GM10248 (cell line): ENCODE results near the gene MAP4.

Experiments used
- CTCF ChIA-PET: fragments of 300-600 bp; sonication (Branson Sonifier 250); formaldehyde crosslinking; extraction: SDS; loops from one replicate; lab custom pipeline; 2021; ENCODE audit warnings: antibody characterized with exemption; lab: Yijun Ruan, JAX
- POLR2A ChIA-PET: fragments of 350-650 bp; sonication (Branson Sonifier 250); formaldehyde crosslinking; extraction: SDS; loops from one replicate; lab custom pipeline; 2020; ENCODE audit warnings: antibody characterized with exemption; lab: Yijun Ruan, JAX
- DNase-seq: peaks from one replicate; pipeline ENCODE4 v3.0.0; 2012; ENCODE audit errors: extremely low spot score
- TF ChIP-seq, protein P1 (sequence below): IDR thresholded peaks from 2 replicates; pipeline ENCODE4 v1.5.1; 2012; ENCODE audit warnings: mild to moderate bottlenecking, low read depth; ENCODE audit errors: extremely low read depth, missing control alignments, control extremely low read depth

Gene MAP4

DNA sequence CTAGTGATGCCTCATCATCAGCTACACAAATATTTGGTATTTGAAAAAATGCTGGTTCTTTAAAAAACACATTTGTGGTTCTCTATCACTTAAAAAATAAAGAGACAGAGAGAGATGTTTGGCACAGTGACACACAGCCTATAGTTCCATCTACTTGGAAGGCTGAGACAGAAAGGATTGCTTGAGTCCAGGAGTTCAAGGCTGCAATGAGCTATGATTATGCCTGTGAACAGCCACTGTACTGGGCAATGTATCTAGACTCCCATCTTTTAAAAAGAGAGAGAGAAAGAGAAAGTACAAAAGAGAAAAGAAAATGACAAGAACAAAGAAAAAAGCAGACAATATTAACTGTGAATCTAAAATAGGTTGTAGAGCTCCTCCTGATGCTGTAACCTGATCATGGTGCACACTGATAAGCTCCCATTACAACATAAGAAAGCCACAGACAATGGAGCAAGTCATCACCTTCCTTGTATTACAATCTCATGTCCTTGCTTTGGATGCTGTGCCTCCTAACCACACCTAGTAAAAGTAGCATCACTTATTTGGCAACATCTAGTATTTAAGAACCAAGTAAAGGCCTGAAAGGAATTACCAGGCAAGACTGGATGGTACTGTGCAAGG lies 31.7 kb upstream of the MAP4 start:
- CTCF ChIA-PET: interaction anchor here (1.2 to 1.3 kb wide), 2 partner anchors 26 to 222 kb away, joined by 3 to 4 read pairs; no protein-coding TSS in a partner anchor
- TF ChIP-seq, protein P1, sequence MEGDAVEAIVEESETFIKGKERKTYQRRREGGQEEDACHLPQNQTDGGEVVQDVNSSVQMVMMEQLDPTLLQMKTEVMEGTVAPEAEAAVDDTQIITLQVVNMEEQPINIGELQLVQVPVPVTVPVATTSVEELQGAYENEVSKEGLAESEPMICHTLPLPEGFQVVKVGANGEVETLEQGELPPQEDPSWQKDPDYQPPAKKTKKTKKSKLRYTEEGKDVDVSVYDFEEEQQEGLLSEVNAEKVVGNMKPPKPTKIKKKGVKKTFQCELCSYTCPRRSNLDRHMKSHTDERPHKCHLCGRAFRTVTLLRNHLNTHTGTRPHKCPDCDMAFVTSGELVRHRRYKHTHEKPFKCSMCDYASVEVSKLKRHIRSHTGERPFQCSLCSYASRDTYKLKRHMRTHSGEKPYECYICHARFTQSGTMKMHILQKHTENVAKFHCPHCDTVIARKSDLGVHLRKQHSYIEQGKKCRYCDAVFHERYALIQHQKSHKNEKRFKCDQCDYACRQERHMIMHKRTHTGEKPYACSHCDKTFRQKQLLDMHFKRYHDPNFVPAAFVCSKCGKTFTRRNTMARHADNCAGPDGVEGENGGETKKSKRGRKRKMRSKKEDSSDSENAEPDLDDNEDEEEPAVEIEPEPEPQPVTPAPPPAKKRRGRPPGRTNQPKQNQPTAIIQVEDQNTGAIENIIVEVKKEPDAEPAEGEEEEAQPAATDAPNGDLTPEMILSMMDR: no peak
- DNase-seq: no peak
- POLR2A ChIA-PET: interaction anchor here (0.7 kb wide), 1 partner anchor 211 kb away, joined by 3 read pairs; no protein-coding TSS in a partner anchor

DNA sequence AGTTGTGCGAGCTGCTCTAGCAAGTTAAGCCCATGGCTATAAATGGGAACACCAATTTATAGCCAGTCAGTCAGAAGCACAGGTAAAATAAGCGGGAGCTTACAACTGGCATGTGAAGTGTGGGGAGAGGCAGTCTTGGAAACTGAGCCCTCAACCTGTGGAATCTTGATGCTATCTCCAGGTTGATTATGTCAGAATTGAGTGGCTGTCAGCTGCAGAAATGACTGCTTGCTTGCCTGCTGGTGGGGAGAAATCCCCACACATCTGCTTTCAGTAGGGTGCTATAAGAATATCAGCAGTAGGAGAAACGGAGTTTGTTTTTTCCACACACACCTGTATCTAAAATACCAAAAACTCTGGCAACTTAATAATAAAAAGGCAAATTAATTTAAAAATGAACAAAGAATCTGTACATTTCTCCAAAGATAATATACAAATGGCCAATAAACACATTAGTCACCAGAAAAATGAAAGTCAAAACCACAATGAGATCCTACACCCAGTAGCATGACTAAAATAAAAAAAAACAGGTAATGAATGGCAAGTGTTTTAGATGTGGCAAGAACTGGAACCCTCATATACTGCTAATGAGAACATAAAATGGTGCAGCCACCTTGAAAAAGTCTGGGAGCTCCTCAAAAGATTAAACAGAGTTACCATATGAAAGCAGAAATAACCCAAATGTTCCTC lies 26.0 kb upstream of the MAP4 start:
- TF ChIP-seq, protein P1: no peak
- no peak for DNase-seq
- POLR2A ChIA-PET: no interaction called here
- CTCF ChIA-PET: interaction anchor here (0.8 to 1.6 kb wide), 5 partner anchors 9 to 109 kb away, joined by 3 to 8 read pairs (median 3); no protein-coding TSS in a partner anchor

DNA sequence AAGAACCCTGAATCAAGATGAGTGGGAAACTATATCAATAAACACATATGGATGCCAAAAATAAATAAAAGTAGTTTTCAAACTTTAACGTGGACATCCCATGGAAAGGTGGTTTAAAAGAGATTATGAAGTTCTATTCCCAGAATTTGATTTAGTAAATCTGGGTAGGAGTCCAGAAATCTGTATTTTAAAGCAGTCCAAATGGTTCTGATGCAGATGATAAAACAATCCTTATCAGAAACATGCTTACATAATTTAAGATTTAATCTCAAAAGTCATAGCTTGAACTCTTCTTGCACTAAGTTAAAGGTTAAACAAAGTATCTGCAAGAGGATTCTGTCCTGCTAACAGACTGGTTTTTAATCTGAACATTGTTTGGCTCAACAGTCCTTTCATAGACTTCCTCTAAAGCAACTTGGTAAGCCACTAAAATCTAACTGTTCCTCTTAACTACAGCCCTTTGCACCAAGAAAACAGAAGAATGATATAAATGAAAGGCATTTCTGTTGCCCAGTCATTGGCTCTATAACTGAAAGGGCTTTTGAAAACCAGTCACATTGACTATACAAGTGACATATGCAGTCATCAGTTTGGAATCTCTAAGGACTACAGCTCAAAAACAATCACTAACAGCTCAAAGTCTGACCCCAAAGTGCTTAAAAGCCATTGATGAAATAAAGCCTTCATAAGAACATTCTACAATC lies 23.4 kb upstream of the MAP4 start:
- CTCF ChIA-PET: no interaction called here
- TF ChIP-seq, protein P1: no peak

DNA sequence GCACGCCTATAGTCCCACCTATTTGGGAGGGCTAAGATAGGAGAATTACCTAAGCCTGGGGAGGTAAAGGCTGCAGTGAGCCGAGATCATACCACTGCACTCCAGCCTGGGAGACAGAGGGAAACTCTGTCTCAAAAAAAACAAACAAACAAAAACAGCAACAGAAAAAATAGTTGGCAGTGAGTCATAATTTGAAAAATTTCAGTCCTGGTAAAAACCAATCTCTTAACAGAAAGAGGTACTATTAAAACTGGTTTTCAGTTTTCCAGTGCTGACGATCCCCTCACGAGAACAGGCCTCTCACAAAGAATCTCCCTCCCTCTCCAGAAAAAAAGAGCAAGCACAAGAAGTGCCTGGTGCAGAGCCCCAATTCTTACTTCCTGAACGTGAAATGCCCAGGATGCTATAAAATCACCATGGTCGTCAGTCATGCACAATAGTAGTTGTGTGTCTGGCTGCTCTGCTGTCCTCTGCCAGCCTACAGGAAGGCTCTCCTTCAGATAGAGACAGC lies 22.8 kb upstream of the MAP4 start:
- TF ChIP-seq, protein P1: no peak
- CTCF ChIA-PET: no interaction called here
- no peak for DNase-seq
- POLR2A ChIA-PET: no interaction called here

More for the DNA sequence above, 23.4 kb upstream of the MAP4 start:
- no peak for DNase-seq
- POLR2A ChIA-PET: no interaction called here

DNA sequence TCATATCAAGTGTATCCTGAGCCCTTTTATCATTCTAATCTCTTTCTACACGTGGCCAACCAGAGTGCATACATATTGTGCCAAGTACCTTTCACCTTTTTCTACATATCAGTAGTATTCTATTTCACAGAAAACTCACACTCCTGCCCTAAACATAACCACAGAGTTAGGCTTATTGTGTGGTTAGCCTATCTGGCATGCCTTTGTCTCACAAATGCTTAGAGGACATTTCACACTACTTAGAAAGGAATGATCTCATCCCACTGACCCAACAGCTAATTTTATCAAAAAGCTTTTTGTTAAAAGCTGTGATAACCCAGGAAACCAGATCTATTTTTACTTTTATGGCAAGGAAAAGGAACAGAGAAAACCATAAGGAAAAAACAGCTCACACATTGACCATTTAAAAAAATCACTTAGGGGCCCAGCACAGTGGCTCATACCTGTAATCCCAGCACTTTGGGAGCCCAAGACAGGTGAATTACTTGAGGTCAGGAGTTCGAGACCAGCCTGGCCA lies 17.8 kb upstream of the MAP4 start:
- TF ChIP-seq, protein P1: no peak
- POLR2A ChIA-PET: no interaction called here
- CTCF ChIA-PET: interaction anchor here (0.9 to 2.6 kb wide), 8 partner anchors 8 to 402 kb away, joined by 3 to 10 read pairs (median 5); no protein-coding TSS in a partner anchor
- peak; percentile 42 for DNase-seq

DNA sequence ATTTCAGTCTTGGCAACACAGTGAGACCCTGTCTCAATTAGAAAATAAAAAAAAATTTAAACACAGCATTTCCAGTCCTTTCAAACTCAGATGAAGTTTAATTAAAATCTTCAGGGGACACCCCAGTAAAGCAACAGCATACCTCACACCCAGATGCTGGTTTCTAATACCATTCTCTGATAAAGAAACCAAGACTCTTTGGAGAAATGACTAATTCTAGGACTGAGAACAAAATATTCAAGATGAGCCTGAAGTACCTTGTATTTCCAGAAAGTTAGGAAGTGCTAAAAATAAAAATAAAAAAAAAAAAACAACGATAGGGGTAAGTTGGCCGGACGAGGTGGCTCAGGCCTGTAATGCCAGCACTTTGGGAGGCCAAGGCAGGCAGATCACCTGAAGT lies 14.0 kb upstream of the MAP4 start:
- ChIA-PET CTCF (no interaction called here), POLR2A (no interaction called here)

More for the DNA sequence above, 14.0 kb upstream of the MAP4 start:
- TF ChIP-seq, protein P1: no peak
- DNase-seq: no peak
